Posterior cingulate gyrus (tissue), 11 donors: ENCODE results near the gene CGB5.

ENCODE experiments used
- DNase-seq, 10 donors: peaks; one replicate each; pipeline versions ENCODE4 v3.0.0 to v3.0.0-alpha.2; 2020 to 2021; ENCODE audit warnings: mixed read lengths in 3 of 10
- intact Hi-C: fragments of 100-400 bp; cut with DNase I; formaldehyde crosslinking; loops from one replicate; pipeline ENCODE4 v1.15.1; 2023

The CGB5 gene

GRCh38 chr19:49084206-49085019, 40.8 kb downstream of the CGB5 start:
- intact Hi-C loops: no loop called here
- peak in 1 of 10 donors; percentile 49 for DNase-seq

- peak; percentile 96 to 100 (median 97) for DNase-seq
- intact Hi-C loops: no loop called here
Measured at GRCh38 chr19:49085020-49085867, 41.6 kb downstream of the CGB5 start, which contains the start of gene SNRNP70. SNRNP70 (plus strand) TSS chr19:49085451; CDS start chr19:49086415, 964 bp downstream.

- DNase-seq: peak in 1 of 10 donors; percentile 52
- intact Hi-C loops: no loop called here
Measured at GRCh38 chr19:49085868-49086232, 42.2 kb downstream of the CGB5 start.

DNA sequence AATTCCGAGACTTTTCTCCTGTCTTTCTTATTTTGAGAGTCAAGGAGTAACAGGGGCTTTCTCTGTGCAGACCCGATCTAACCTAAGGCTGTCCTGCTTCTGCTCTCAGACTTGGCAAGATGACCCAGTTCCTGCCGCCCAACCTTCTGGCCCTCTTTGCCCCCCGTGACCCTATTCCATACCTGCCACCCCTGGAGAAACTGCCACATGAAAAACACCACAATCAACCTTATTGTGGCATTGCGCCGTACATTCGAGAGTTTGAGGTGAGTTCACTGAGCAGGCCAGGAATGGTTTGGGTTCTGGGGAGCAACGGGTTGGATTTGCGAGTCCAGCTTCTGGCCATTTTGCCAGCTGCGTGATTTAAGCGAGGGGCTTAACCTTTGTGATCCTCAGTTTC, 42.6 kb downstream of the CGB5 start:
- intact Hi-C loops: no loop called here
- DNase-seq: no peak

- intact Hi-C loops: no loop called here
- DNase-seq: peak in 1 of 10 donors; percentile 23
Measured at GRCh38 chr19:49091391-49092038, 47.9 kb downstream of the CGB5 start.

- DNase-seq: no peak
- intact Hi-C loops: no loop called here
Measured at GRCh38 chr19:49092686-49093085, 49.0 kb downstream of the CGB5 start.
